ENCODE results near the gene STK17A. TPM values are rescaled to one million over a fixed set of nuclear protein-coding genes. Genes with fewer than 3 reads are reported as not detected.

Gene STK17A
- 10 to 100 TPM; 12.2 to 18.0 TPM for total RNA-seq
- long read RNA-seq, partial matches to known transcripts: 0 of 4 reads
- long read RNA-seq, other reads (novel, unspliced or antisense): 1 of 4 reads

DNA sequence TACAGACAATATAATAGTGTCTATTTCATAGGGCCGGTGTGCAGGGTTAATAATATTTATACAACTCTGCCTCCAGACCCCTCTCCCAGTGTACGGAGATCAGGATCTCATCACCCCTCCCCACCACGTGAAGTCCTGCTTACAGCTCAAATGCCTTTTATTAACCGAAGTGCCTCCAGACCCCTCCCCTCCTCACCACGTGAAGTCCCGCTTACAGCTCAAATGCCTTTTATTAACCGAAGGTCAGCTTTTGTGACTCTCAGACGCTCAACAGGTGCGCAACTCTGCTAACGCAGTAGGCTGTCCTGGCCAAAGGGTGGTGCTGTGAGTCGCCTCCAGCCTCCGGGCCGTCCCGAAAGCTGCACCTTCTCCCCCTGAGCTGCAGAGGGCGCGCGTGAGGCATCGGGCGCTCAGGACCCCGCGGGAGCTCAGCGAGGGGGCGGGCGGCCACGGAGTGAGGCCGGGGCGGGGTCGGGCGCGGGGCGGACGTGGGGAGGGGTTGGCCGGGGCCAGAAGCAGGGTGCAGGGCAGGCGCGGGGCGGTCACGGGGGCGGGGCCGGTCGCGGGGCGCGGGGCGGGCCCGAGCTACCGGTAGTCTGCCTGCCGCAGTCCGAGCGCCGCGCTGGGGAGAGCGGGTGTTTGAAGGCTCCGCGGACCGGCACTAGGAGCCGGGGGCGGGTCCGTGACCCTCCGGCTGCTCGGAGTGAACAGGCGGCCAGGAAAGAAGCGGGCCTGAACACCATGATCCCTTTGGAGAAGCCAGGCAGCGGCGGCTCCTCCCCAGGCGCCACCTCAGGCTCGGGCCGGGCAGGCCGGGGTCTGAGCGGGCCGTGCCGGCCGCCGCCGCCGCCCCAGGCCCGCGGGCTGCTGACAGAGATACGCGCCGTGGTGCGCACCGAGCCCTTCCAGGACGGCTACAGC, at the start of gene STK17A:
Gene STK17A (plus strand): TSS at position 606 of the 921 bp plus-strand sequence. CDS start 136 bp downstream, at position 742.
- intact Hi-C loops (cut with DNase I): loop anchor here (1.0 to 5.0 kb wide), 6 partner anchors 116 to 255 kb away; partner anchors contain the start of gene COA1 (in 1 of the 2)

DNA sequence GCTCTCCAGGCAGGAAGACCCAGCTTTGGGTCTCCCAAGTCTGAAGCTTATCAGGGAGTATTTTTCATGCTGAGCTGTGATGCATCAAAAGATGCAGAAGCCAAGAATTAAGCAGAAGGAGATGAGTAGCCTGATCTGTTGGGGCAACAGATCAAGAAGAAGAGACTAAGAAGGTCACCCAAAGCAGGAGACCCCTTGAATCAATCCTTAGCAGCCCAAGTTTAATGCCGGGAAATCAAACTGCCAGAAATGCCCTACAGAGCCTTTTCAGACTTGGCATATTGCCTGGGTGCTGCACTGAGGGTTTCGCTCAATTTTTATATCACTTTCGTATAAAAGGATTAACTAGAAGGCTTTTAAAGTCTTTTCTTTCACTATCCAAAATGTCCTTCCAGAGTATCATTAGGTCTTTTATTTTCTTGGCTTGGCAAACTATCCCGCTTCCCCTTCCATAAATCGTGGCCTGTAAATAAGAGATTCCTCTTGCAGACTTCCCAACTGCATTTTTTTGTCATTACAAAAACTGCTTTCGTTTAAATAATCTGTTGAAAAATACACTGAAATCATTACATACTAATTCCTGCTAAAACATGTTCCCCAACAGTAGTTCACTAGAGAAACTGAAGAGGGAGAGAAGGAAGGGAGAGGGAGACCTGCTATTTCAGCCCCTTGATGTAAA, 49.0 kb upstream of the STK17A start:
- no peak for ATAC-seq
- no peak for DNase-seq
- intact Hi-C loops (cut with DNase I): loop anchor here in 1 of 2 donors (5.0 kb wide), 1 partner anchor 177 kb away; no protein-coding TSS in a partner anchor

More for the DNA sequence above, at the start of gene STK17A:
- peak; percentile 91 for DNase-seq
- ATAC-seq: peak; percentile 96 to 99

DNA sequence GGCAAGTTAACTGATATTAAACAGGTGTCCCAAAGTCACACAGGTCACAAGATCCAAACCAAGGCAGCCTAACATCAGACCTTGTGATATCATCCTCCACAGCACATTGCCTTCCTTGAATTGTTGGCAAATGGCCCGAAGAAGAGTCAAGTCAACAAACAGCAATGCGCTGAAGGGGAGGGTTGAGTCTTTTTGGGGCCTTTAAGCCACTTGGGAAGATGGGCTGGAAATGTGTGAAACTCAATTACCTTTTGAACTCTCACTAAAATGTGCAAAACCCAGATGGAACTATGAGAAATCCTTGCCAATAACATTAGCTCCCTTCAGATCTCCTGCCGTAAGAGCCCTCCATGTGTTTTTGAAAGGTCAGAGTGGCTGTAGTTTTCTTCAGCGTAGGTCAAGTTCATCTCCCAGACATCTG, 47.9 kb upstream of the STK17A start:
- no peak for DNase-seq
- ATAC-seq: no peak
- intact Hi-C loops (cut with DNase I): no loop called here

DNA sequence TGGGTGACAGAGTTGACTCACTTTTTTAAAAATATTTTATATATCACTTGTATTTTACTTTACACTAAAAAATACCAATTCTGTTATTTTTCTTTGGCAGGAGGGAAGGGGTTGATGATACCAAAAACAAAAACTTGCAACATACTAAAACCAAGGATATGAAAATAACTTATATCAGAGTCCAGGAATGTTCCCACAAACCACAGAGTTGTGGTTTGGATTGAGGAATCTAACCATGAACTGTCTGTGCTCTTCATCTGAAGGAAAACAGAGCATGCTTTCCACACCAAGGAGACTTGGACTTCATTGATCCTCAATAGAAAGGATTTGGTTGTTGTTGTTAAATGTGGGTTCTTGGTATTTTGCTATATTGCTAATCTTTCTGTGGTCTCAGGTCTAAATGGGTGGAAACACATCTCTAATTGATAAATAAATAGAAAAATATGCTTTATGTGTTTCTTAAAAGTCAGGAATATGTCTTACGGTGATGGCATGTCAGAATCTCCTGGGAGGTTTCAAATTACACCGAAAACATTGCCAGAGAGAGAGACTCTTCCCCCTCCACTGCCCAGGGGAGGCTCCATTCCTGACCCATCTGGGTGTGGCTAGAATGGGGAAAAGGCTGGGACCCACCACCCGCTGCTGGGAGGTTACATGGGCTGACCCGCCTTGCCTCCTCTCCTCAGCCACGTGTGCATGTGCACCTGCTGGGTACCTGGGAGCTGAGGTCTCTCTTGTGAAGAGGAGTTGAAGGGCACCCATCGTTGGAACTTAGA, 46.9 kb upstream of the STK17A start:
- DNase-seq: no peak
- intact Hi-C loops (cut with DNase I): no loop called here
- ATAC-seq: peak in 1 of 2 donors; percentile 58

DNA sequence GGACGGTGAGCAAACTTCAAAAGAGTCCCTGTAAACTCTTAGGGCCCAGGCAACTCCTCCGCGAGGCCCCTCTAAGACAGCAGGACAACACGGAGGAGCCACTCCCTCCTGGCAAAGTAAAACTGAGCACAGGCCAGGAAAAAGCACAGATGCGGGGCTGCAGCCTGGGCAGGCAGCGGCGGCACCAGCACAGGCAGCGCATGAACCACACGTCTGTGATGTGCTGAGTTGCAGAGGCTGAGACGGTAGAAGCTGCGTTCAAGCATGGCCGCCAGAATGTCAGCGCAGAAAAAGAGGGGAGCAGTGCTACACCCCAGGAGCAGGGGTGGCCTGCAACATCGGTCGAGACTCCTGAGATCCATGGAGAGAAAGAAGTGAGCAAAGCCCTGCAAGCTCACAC, 46.1 kb upstream of the STK17A start:
- intact Hi-C loops (cut with DNase I): no loop called here
- ATAC-seq (no peak), DNase-seq (no peak)

DNA sequence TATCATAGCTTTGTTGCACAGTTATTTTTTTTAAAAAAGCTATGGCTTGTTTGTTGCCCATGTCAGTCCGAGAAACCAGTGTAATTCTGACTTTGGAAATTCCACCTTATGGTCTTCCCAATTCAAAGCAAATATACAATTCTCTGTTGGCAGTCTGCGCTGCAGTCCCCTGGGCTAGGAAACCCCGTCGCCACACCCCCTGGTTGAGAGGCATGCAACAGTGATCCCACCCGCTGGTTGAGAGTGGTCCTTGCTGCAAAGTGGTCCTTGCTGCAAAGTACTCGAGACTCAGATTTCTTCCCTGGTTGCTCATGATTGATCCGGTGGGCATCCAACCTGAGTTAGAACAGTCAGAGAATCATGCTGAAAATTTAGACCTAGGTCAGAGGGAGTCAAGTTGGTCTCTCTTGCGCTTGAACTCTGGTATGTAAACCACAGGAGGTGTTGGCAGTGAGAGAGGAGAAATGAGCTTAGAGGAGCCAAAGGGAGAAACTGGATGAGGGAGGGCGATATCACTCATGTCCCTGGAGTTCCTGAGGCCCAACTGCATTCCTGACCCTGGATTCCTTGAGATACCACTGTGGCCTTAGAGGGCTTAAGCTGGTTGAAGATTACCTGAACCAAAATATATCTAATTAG, 45.0 kb upstream of the STK17A start:
- ATAC-seq (no peak), DNase-seq (no peak)
- intact Hi-C loops (cut with DNase I): no loop called here

DNA sequence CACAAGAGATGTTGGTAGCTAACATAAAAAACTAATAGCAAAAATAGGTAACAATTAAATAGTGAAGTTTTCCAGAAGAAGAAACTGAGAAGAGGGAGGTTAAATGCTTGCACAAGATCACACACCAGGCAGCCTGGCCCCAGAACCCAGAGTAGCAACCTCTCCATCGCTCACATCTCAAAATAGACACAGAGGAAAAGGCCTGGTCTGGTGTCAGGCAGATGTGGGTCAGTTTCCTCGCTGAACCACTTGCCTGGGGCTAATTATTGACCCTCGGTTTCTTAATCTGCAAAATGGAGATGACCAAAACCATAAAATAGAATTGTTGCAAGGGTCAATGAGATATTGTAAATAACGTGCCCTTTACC, 44.5 kb upstream of the STK17A start:
- intact Hi-C loops (cut with DNase I): no loop called here
- DNase-seq (no peak), ATAC-seq (no peak)

DNA sequence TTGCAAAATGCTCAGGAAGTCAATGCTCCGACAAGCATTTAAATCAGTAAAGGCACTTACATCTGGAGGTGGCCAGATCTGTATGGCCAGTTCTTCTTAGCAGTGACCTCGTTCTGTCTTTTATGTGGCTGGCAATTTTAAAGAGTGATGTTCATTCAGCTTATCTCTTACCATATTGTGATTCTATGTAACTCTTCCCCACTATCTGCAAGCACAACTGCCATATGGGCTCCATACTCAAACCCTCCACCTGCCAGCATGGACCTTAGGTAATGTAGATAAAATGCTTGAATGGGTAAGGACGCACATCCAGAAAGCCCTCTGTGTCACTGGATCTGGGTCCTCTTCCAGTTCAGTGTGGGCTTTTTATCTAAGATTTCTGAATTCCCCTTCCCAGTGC, 42.4 kb upstream of the STK17A start:
- DNase-seq: no peak
- intact Hi-C loops (cut with DNase I): no loop called here
- no peak for ATAC-seq

DNA sequence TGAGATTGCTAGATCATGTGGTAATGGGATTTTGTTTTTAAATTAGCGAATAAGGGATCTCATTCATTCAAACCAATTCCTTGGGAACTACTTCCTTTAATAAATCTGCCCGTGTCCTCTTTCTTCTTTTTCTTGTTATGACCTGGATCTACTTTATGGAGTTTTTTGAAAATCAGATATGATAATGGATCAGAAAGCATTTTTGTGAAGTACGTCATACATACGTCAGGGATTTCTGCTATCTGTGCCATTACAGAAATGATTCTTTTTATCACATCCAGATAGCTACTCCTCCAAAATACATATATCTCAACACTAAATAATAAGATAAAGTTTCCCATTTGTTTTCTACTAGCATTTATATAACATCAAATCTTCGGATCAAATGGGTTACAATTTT, 40.2 kb upstream of the STK17A start:
- intact Hi-C loops (cut with DNase I): no loop called here
- ATAC-seq (no peak), DNase-seq (no peak)

DNA sequence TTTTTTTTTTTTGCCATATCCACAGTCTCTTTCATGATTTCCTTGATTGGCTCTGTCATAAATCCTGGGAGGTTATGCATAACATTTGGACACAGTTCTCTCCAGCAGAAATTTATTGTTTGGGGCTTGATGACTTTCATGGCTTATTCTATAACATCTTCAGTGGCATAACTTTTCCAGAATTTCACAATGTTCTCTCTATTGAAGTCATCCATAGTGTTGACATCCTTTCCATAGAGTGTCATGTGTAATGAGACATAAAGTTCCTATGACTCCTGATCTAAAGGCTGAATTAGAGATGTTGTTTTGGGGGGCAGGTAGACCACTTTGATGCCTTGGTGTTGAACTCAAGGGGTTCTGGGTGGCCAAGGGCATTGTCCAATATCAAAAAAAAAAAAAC, 36.7 kb upstream of the STK17A start:
- ATAC-seq (no peak), DNase-seq (no peak)
- intact Hi-C loops (cut with DNase I): no loop called here

DNA sequence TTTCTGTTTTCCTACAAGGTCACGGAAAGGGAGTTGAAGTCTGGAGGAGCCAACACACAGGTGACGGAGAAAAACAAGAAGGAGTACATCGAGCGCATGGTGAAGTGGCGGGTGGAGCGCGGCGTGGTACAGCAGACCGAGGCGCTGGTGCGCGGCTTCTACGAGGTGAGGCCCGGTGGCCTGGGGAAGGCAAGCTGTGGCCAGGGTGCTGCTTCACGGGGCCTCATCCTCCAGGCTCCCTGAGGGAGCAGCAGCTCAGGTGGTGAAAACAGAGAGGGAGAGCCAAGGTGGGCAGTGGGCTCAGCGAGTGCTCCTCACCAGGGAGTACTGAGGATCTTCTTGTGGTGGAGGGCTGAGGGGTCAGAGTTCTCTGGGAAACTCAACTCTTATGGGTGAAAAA, 32.5 kb upstream of the STK17A start:
- DNase-seq (no peak), ATAC-seq (no peak)
- intact Hi-C loops (cut with DNase I): no loop called here

DNA sequence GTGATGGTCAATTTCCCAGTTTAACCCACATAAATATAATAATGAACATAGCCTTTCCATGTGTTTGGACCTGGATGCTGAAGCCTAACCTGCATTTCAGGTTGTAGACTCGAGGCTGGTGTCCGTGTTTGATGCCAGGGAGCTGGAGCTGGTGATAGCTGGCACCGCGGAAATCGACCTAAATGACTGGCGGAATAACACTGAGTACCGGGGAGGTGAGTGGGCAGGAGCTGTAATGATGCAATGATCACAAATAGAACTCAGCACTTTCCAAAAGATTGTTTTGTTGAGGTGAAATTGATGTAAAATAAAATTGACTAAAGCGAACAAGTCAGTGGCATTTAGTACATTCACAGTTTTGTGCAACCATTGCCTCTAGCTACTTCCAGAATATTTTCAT, 30.8 kb upstream of the STK17A start:
- ATAC-seq: no peak
- intact Hi-C loops (cut with DNase I): no loop called here
- no peak for DNase-seq

DNA sequence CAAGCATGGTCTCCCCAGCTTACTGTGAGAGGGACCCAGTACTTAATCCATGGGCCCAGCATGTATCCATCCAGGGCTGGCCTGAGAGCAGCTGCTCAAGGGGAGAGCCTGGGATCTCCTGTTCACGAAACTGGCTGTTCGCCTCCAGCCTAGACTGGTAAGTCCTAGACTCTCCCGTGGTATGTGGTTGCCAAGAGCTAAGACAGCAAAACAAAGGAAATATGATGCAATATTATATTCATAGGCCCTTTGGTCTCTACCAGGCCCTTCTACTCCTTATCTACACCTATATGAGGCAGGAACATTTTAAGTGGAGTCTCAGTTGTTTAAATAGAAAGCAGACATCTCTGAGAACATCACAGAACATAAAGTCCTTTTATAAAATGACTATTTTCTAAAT, 28.9 kb upstream of the STK17A start:
- DNase-seq (no peak), ATAC-seq (peak in 1 of 2 donors; percentile 61)
- intact Hi-C loops (cut with DNase I): no loop called here

DNA sequence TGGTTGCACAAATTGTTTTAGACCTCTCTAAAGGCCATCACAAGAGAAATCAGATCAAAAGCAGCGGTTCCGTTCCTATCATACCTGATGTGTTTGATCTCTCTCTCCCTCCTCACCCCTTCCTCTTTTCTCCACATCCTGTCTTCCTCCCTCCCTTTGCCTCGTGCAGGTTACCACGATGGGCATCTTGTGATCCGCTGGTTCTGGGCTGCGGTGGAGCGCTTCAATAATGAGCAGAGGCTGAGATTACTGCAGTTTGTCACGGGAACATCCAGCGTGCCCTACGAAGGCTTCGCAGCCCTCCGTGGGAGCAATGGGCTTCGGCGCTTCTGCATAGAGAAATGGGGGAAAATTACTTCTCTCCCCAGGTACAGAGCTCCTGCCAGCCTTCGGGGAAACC, 28.5 kb upstream of the STK17A start:
- DNase-seq (no peak), ATAC-seq (no peak)
- intact Hi-C loops (cut with DNase I): no loop called here

DNA sequence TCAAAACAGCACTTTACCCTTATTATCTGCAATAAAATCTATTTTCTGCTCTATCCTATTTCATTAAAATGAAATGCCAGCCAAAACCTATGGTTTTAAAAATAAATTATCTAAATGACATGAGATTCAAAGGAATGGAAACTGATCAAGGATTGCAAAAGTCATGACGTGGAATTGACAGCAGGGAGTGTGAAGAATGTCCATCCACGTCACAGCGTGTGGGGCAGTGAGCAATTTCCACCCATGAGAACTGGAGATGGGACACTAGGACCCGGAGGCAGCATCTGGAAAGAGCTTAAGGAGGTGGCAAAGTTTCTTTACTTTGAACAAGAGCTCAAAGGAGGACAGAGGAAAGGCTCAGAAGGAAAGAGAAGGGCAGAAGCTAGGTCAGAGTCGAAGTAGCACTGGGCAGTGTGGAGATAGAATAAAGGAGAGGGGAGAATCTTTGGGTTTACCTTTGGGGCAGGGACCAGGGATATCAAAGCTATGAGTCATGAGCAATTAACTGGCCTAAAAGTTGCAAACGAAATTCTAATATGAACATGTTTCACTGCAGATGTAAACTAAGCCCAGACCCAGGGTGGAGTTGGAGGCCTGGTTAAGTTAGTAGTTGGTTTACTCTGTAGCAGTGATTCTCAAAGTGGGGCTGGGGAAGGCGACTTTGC, 24.9 kb upstream of the STK17A start:
- DNase-seq (no peak), ATAC-seq (no peak)
- intact Hi-C loops (cut with DNase I): no loop called here

DNA sequence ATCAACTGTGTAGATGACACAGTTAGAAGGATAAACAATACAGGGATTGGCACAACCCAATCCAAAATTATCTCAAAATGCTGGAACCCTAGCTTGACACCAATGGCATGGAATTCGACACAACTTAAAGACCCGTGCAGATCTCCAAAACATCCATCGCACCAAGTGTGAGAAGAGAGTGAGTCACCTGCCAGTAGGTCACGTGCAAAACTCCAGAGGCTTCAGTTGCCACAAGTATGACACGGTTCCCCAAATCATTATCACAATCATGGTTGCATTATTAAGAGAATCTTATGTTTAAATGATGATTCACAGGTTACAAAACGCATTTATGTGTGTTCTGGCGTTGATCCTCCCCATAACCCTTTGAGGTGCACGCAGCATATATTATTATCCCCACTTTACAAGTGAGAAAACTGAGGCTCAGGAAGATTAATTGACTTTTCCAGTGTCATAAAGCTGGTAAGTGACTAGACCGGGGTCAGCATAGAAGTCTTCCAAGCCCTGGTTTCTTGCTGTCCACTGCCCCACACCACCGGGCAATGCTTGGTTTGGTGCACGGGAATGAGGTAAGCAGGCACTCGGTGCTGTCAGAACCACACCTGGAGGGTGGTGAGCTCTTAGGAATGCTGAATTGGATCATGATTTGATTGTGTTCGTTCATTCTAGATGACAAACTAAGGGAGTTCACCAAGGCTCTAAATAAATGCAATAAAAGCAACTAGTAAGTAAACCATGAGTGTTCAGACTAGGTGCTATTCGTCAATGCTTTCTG, 23.6 kb upstream of the STK17A start:
- ATAC-seq (no peak), DNase-seq (no peak)
- intact Hi-C loops (cut with DNase I): no loop called here

DNA sequence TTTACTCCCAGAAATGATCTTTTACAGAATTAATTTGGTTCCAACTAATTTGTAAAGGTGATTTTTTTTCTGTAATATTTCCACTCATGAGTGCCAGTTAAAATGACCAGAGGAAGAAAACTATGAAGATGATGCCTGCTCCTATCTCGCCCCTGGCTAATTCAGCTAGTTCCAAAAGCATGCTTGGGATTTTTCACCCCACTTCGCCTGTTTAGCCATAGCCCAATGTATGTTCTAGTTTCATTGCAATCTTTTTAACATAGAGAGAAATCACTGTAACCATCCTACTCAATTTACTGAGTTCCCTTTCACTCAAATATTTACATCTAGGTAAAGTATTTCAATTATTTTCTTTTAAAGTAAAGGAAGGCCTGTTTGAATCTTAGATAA, 23.0 kb upstream of the STK17A start:
- intact Hi-C loops (cut with DNase I): no loop called here
- ATAC-seq (no peak), DNase-seq (no peak)
